C4-2B (cell line): ENCODE measurements around the gene PRICKLE2.

Experiments used
- CTCF ChIP-seq: fragments of 450-650 bp; conservative IDR thresholded peaks from 2 replicates; pipeline ENCODE4 v1.5.1; 2017; ENCODE audit warnings: mild to moderate bottlenecking
- ZFX ChIP-seq: fragments of 450-650 bp; IDR thresholded peaks from 2 replicates; pipeline ENCODE4 v1.6.1; 2017

- no peak for TF ChIP-seq CTCF
- no peak for TF ChIP-seq ZFX
These were observed 65.1 kb downstream of the PRICKLE2 start for GRCh38 chr3:64160000-64160695.
